Lower leg skin (tissue), 4 donors: Measurements from ENCODE around the gene THADA. TPM values are rescaled to one million over a fixed set of nuclear protein-coding genes. Genes with fewer than 3 reads are reported as not detected.

Source experiments
- DNase-seq, 2 donors: peaks; one replicate each; pipeline ENCODE4 v3.0.0-alpha.2; 2019; ENCODE audit warnings: low spot score in 2 of 2
- H3K4me3 ChIP-seq: fragments of 200-600 bp; sonication (generic); 2 replicates; pipeline ENCODE4 v1.5.1; 2017; ENCODE audit warnings: mild to moderate bottlenecking, low read depth; ENCODE audit not compliant: poor library complexity, severe bottlenecking
- POLR2A ChIP-seq, 2 donors: fragments of 450-650 bp; IDR thresholded peaks; one replicate each; pipeline ENCODE4 v1.6.1; 2016 to 2017; ENCODE audit warnings: antibody characterized with exemption in 2 of 2, mild to moderate bottlenecking in 1 of 2, moderate library complexity in 1 of 2
- WGBS, 2 donors: methylation state at CpG; one replicate each; pipeline ENCODE4 v1.1.5; 2018; 5-methylcytosine and 5-hydroxymethylcytosine counted together
- intact Hi-C: fragments of 100-400 bp; cut with DNase I; formaldehyde crosslinking; loops from one replicate; pipeline ENCODE4 v1.15.0; 2023; ENCODE audit warnings: low total_unique reads
- total RNA-seq, 4 donors: library from RNA; depleted of rRNA; stranded (reverse); fragments of >200 nt; gene quantifications; one replicate each; pipeline ENCODE4 v1.1.0, GENCODE V29; 2016
- TF ChIP-seq, protein P1 (sequence below), 3 donors: fragments of 450-650 bp; IDR thresholded peaks; one replicate each; pipeline ENCODE4 v1.5.1; 2016; ENCODE audit warnings: antibody characterized with exemption in 3 of 3, mild to moderate bottlenecking in 3 of 3, moderate library complexity in 2 of 3

Gene THADA
- total RNA-seq, 4 donors from 2014 or later, result 19.5 to 26.4 (median 22.2) TPM

DNA sequence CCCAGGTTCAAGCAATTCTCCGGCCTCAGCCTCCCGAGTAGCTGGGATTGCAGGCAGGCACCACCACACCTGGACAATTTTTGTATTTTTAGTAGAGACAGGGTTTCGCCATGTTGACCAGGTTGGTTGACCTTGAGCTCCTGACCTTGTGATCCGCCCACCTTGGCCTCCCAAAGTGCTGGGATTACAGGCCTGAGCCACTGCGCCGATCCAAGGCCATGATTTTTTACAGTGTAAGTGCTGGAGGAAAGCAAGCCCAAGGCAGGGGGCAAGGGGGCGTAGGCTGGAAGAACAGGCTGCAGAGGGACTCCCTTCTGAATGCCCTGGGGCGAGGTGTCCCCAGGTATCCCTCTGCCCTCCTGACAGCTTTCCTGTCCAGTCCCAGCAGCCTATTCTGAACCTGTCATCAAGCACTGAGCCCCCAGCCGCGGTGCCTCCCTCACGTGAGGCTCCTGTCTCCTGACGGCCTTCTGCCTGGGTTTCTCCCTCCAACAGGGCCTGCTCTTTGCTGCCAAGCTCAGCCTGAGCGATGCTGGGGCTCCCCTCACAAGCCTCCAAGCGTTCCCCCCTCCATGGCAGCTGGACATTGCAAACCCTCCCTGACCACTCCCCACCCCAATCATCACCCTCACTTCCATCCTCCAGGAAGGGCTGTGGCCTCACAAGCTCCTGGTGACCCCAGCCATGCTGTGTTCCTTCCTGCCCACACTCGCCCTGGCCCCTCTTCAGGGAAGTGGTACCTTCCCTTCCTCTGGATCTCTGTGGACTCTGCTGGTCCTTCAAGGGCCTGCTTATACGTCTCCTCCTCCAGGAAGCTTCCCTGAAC lies 407.1 kb downstream of the THADA start:
- intact Hi-C loops, result no loop called here
- 94% methylated on average over 16 of the region's 16 CpGs for WGBS, 2 donors
- DNase-seq, result no peak
- no peak overlapping the region for H3K4me3 ChIP-seq
- no peak for TF ChIP-seq POLR2A (IDR thresholded peaks at IDR 0.05)
- TF ChIP-seq, protein P1, sequence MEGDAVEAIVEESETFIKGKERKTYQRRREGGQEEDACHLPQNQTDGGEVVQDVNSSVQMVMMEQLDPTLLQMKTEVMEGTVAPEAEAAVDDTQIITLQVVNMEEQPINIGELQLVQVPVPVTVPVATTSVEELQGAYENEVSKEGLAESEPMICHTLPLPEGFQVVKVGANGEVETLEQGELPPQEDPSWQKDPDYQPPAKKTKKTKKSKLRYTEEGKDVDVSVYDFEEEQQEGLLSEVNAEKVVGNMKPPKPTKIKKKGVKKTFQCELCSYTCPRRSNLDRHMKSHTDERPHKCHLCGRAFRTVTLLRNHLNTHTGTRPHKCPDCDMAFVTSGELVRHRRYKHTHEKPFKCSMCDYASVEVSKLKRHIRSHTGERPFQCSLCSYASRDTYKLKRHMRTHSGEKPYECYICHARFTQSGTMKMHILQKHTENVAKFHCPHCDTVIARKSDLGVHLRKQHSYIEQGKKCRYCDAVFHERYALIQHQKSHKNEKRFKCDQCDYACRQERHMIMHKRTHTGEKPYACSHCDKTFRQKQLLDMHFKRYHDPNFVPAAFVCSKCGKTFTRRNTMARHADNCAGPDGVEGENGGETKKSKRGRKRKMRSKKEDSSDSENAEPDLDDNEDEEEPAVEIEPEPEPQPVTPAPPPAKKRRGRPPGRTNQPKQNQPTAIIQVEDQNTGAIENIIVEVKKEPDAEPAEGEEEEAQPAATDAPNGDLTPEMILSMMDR (IDR thresholded peaks at IDR 0.05), result no peak

DNA sequence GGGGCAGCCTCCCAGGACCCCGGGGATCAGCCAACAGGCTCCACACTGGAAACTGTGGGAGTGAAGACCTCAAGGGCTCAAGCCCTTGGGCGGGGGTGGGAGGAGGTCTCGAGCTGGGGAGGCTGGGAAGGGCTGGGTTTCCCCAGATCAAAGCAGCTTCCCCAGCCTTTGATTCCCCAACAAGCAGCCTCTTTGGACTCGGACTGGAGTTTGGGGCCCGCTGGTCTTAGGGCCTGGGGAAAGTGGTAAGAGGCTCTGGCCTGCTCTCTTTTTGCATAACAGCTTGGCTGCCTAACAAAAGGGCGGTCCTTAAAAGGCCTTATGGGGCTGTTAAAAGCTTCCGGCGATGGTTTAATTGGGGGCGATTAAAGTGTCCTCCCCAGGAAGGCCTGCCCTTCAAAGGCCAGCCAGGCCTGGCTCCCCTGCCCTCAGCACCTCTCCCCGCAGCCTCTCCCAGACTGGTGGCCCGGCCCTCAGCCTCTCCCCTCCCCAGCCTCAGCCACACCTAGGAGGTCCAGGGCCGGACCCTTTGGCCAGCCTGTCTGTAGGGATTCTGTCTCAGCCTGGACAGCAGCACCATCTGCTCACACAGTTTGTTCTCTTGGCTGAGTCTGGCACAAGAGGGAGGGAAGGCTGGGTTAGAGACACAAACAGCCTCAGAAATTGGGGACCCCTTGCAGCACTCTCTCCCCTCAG lies 409.0 kb downstream of the THADA start:
- no peak for DNase-seq
- 65 to 74% methylated on average over 11 of the region's 12 CpGs for WGBS, 2 donors
- TF ChIP-seq, protein P1 (IDR thresholded peaks at IDR 0.05), result no peak
- no peak for TF ChIP-seq POLR2A (IDR thresholded peaks at IDR 0.05)
- intact Hi-C loops, result no loop called here
- H3K4me3 ChIP-seq, result no peak overlapping the region

DNA sequence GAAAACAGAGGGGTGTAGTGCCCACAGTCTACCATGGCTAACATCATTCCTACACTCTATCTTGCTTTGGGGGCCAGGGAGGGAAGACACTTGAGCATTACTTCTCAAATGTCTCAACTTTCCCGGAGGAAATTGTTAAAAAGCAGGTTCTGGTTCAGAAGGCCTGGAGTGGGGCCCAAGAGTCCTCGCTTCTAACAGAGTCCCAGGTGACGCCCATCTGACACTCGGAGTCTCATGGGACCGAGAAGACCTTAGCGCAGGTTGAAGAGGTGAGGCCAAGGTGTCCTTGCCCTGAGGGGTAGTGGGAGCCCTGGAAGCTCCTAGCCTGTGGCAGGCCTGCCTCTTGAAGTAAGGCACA lies 409.5 kb downstream of the THADA start:
- intact Hi-C loops, result no loop called here
- DNase-seq, result no peak
- H3K4me3 ChIP-seq, result no peak overlapping the region
- TF ChIP-seq, protein P1 (IDR thresholded peaks at IDR 0.05), result no peak
- WGBS, 2 donors, result 89 to 94% methylated on average over 6 of the region's 6 CpGs

DNA sequence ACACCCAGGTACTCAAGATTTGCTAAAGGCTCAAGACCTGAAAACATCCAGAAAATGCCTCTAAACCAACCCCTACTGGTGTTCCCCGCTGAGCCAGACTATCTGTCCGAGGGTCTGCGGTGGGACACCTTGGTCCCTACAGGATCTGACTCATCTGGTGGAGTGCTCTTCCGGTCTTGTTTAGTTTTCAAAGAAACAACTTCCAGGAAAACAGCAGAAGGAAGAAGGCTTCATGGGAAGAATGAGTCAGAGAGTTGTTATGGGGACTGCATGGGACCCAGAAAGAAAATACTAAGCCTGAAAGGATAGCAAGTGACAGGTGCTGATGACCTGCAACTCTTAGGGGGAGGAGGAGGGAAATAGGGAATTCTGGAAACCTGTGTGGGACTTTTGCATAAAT lies 410.7 kb downstream of the THADA start:
- intact Hi-C loops, result no loop called here
- 85 to 97% methylated on average over 4 of the region's 4 CpGs for WGBS, 2 donors
- DNase-seq, result no peak

DNA sequence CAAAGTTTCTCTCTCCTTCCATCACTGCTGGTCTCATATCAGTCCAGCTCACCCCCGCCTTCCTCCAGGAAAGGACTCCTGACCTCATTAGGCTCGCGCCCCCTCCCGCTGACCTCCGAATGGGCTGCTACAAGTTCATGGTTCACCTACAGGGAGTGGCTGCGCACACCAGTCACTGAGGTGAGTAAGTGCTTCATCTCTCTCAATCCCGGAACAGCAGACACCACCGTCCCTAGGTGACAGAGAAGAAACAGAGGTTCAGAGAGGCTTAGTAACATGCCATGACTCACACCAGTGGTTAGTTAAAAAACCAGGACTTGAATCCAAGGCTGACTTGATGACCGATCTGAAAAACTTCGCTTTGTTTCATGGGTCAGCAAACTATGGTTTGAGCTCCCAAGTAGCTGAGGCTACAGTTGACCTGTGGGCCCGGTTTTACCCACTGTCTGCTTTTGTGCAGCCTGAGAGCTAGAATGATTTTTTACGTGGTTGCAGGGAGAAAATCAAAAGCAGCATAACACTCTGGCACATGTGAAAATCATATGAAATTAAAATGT lies 411.4 kb downstream of the THADA start:
- TF ChIP-seq, protein P1 (IDR thresholded peaks at IDR 0.05), result peak in 1 of 3 donors; percentile 71
- no peak for TF ChIP-seq POLR2A (IDR thresholded peaks at IDR 0.05)
- intact Hi-C loops, result no loop called here
- H3K4me3 ChIP-seq, result no peak overlapping the region
- 85 to 92% methylated on average over 12 of the region's 12 CpGs for WGBS, 2 donors
- DNase-seq, result no peak

More for the DNA sequence above, 410.7 kb downstream of the THADA start:
- H3K4me3 ChIP-seq, result no peak overlapping the region
- TF ChIP-seq, protein P1 (IDR thresholded peaks at IDR 0.05), result no peak
- TF ChIP-seq POLR2A (IDR thresholded peaks at IDR 0.05), result no peak
